GM21447 (cell line): ENCODE measurements around the gene MESP2.

Source experiments
- ATAC-seq: cut with Tn5 transposase; IDR thresholded peaks from one replicate; pipeline ENCODE4 v1.9.1; 2021; ENCODE audit not compliant: unreplicated experiment

Gene MESP2

GRCh38 chr15:89754361-89755154, 21.6 kb upstream of the MESP2 start:
- no peak for ATAC-seq

- ATAC-seq = no peak
Measured at GRCh38 chr15:89755701-89756100, 20.4 kb upstream of the MESP2 start.

- no peak for ATAC-seq
Measured at GRCh38 chr15:89756897-89757296, 19.2 kb upstream of the MESP2 start.

GRCh38 chr15:89758283-89758682, 17.8 kb upstream of the MESP2 start:
- no peak for ATAC-seq

GRCh38 chr15:89758981-89759380, 17.2 kb upstream of the MESP2 start:
- ATAC-seq = no peak

GRCh38 chr15:89759835-89760234, 16.3 kb upstream of the MESP2 start:
- ATAC-seq = no peak

GRCh38 chr15:89760303-89761008, 15.7 kb upstream of the MESP2 start:
- ATAC-seq = peak; percentile 67

GRCh38 chr15:89761009-89761831, 14.9 kb upstream of the MESP2 start:
- ATAC-seq = peak; percentile 60

GRCh38 chr15:89761929-89762328, 14.2 kb upstream of the MESP2 start:
- ATAC-seq = no peak

- no peak for ATAC-seq
Measured at GRCh38 chr15:89765694-89766093, 10.4 kb upstream of the MESP2 start.

- no peak for ATAC-seq
Measured at GRCh38 chr15:89766357-89767311, 9.5 kb upstream of the MESP2 start.

- no peak for ATAC-seq
Measured at GRCh38 chr15:89767411-89767915, 8.7 kb upstream of the MESP2 start.

- ATAC-seq = no peak
Measured at GRCh38 chr15:89768071-89768500, 8.0 kb upstream of the MESP2 start.

GRCh38 chr15:89769366-89769765, 6.8 kb upstream of the MESP2 start:
- ATAC-seq = no peak

GRCh38 chr15:89770041-89770440, 6.1 kb upstream of the MESP2 start:
- no peak for ATAC-seq

- no peak for ATAC-seq
Measured at GRCh38 chr15:89772932-89773583, 3.1 kb upstream of the MESP2 start.

- no peak for ATAC-seq
Measured at GRCh38 chr15:89774492-89774891, 1.6 kb upstream of the MESP2 start.

- no peak for ATAC-seq
Measured at GRCh38 chr15:89775815-89776214, 317 bp upstream of the MESP2 start.

GRCh38 chr15:89777073-89777751, 1.1 kb downstream of the MESP2 start:
- ATAC-seq = no peak
